HG02870 (cell line): ENCODE results near the gene LINGO4.
A peak's percentile ranks its signal among the peaks of the same experiment; 100 is the strongest.
"Not testable (repeated sequence)": the region's sequence is repeated elsewhere in the genome, so short reads cannot be mapped to it uniquely, and the experiment has no call there.

Experiments
- ATAC-seq: cut with Tn5 transposase; IDR thresholded peaks from one replicate; pipeline ENCODE4 v1.9.1; 2021; ENCODE audit warnings: mild to moderate bottlenecking, moderate library complexity; ENCODE audit not compliant: unreplicated experiment

Gene LINGO4

GRCh38 chr1:151782741-151783140 is 22.5 kb downstream of the LINGO4 start:
- no peak for ATAC-seq

GRCh38 chr1:151782026-151782425 is 23.2 kb downstream of the LINGO4 start:
- not testable (repeated sequence) for ATAC-seq

GRCh38 chr1:151780736-151781135 is 24.5 kb downstream of the LINGO4 start:
- ATAC-seq = not testable (repeated sequence)

GRCh38 chr1:151779852-151780251 is 25.4 kb downstream of the LINGO4 start:
- ATAC-seq = no peak

GRCh38 chr1:151777317-151777716 is 27.9 kb downstream of the LINGO4 start:
- no peak for ATAC-seq

- ATAC-seq = no peak
These were observed 28.6 kb downstream of the LINGO4 start for GRCh38 chr1:151776665-151777062.

GRCh38 chr1:151775894-151776664 is 29.1 kb downstream of the LINGO4 start:
- ATAC-seq = no peak

- no peak for ATAC-seq
These were observed 30.8 kb downstream of the LINGO4 start for GRCh38 chr1:151774256-151774922.

GRCh38 chr1:151773702-151774101 is 31.5 kb downstream of the LINGO4 start:
- ATAC-seq = no peak

GRCh38 chr1:151769270-151769669 is 35.9 kb downstream of the LINGO4 start:
- not testable (repeated sequence) for ATAC-seq

- not testable (repeated sequence) for ATAC-seq
These were observed 36.7 kb downstream of the LINGO4 start for GRCh38 chr1:151768351-151769066.

- no peak for ATAC-seq
These were observed 41.2 kb downstream of the LINGO4 start for GRCh38 chr1:151763990-151764389.

GRCh38 chr1:151762941-151763921 is 42.0 kb downstream of the LINGO4 start, which contains the start of gene MRPL9:
Gene MRPL9, minus strand, starts transcription at chr1:151763496. Its CDS starts 17 bp downstream, at chr1:151763479.
- ATAC-seq = peak; percentile 90

GRCh38 chr1:151760597-151761385 is 44.4 kb downstream of the LINGO4 start:
- no peak for ATAC-seq

- ATAC-seq = no peak
These were observed 46.0 kb downstream of the LINGO4 start for GRCh38 chr1:151759241-151759640.

- no peak for ATAC-seq
These were observed 48.9 kb downstream of the LINGO4 start for GRCh38 chr1:151756291-151756690.
